BJ (cell line): ENCODE data around the gene VPS37C. TPM values are rescaled to one million over a fixed set of nuclear protein-coding genes. Genes with fewer than 3 reads are reported as not detected.

Source experiments
- CTCF ChIA-PET: fragments of 350-600 bp; formaldehyde crosslinking; extraction: SDS; loops from one replicate; lab custom pipeline; 2021; ENCODE audit warnings: antibody characterized with exemption, inconsistent platforms; lab: Yijun Ruan, JAX
- POLR2A ChIA-PET: fragments of 300-600 bp; sonication (Branson Sonifier 250); formaldehyde crosslinking; extraction: SDS; loops from one replicate; lab custom pipeline; 2021; ENCODE audit warnings: antibody characterized with exemption; lab: Charles Lee
- DNase-seq: peaks from one replicate; pipeline ENCODE4 v3.0.0-alpha.2; 2011; ENCODE audit warnings: low read depth
- H3K27me3 ChIP-seq: 2 replicates; pipeline ENCODE4 v1.6.0; 2011; ENCODE audit warnings: low read length; ENCODE audit not compliant: control insufficient read depth, insufficient read depth
- H3K36me3 ChIP-seq: 2 replicates; pipeline ENCODE4 v1.5.1; 2011; ENCODE audit warnings: low read length; ENCODE audit not compliant: control insufficient read depth, insufficient read depth
- H3K4me3 ChIP-seq: 2 replicates; pipeline ENCODE4 v1.5.1; 2011; ENCODE audit warnings: low read depth, mild to moderate bottlenecking, control low read depth, low read length
- CTCF ChIP-seq: IDR thresholded peaks from 2 replicates; pipeline ENCODE4 v1.5.1; 2011; ENCODE audit warnings: low read depth, mild to moderate bottlenecking, control low read depth, inconsistent platforms, low read length, moderate library complexity; ENCODE audit not compliant: insufficient read depth
- polyA plus RNA-seq: library from polyadenylated mRNA; depleted of rRNA; stranded (reverse); fragments of >200 nt; gene quantifications from 2 replicates; pipeline ENCODE4 v1.2.3, GENCODE V29; 2011; rRNA removed

The VPS37C gene
- polyA plus RNA-seq, 1 experiment = 17.5 TPM

- CTCF ChIA-PET = interaction anchor here (1.1 to 1.5 kb wide), 2 partner anchors 9 to 11 kb away, joined by 3 read pairs; no protein-coding TSS in a partner anchor
- POLR2A ChIA-PET = no interaction called here
- H3K27me3 ChIP-seq = no peaks in the 10 kb centered on the region
- no peak for TF ChIP-seq CTCF
- H3K4me3 ChIP-seq = no peak overlapping the region
- H3K36me3 ChIP-seq = no peaks in the 10 kb centered on the region
- no peak for DNase-seq
Measured at GRCh38 chr11:61080986-61081590, 80.1 kb downstream of the VPS37C start.

- POLR2A ChIA-PET = no interaction called here
- TF ChIP-seq CTCF = no peak
- H3K36me3 ChIP-seq = no peaks in the 10 kb centered on the region
- no peaks in the 10 kb centered on the region for H3K27me3 ChIP-seq
- CTCF ChIA-PET = interaction anchor here (1.1 kb wide), 1 partner anchor 10 kb away, joined by 3 read pairs; no protein-coding TSS in a partner anchor
- DNase-seq = no peak
- no peak overlapping the region for H3K4me3 ChIP-seq
Measured at GRCh38 chr11:61080526-61080925, 80.7 kb downstream of the VPS37C start.

Other genes starting within 250 kb of the VPS37C start
- gene TMEM109, start 247.3 kb downstream of the VPS37C start, polyA plus RNA-seq = 46.8 and 70.0 TPM in 2 replicates
- 12.1 and 17.9 TPM in 2 replicates for gene TMEM132A, start 237.0 kb downstream of the VPS37C start, polyA plus RNA-seq
- gene SLC15A3, start 209.2 kb downstream of the VPS37C start, polyA plus RNA-seq = 7.8 and 14.1 TPM in 2 replicates
- gene CD6, start 189.7 kb downstream of the VPS37C start, polyA plus RNA-seq = not detected in 2 replicates
- not detected in 2 replicates for gene CD5, start 58.9 kb downstream of the VPS37C start, polyA plus RNA-seq
- not detected in 2 replicates for gene PGA3, start 42.1 kb upstream of the VPS37C start, polyA plus RNA-seq
- not detected in 2 replicates for gene PGA4, start 60.9 kb upstream of the VPS37C start, polyA plus RNA-seq
- gene PGA5, start 79.7 kb upstream of the VPS37C start, polyA plus RNA-seq = not detected in 2 replicates
- 0.96 and 1.4 TPM in 2 replicates for gene VWCE, start 133.9 kb upstream of the VPS37C start, polyA plus RNA-seq
- gene DDB1, start 171.7 kb upstream of the VPS37C start, polyA plus RNA-seq = 265 and 281 TPM in 2 replicates
- gene TKFC, start 171.8 kb upstream of the VPS37C start, polyA plus RNA-seq = 23.9 and 37.6 TPM in 2 replicates
- 32.9 and 91.3 TPM in 2 replicates for gene CYB561A3, start 200.5 kb upstream of the VPS37C start, polyA plus RNA-seq
- gene TMEM138, start 200.9 kb upstream of the VPS37C start, polyA plus RNA-seq = 55.6 and 73.9 TPM in 2 replicates
- 27.3 and 29.2 TPM in 2 replicates for gene TMEM216, start 231.2 kb upstream of the VPS37C start, polyA plus RNA-seq